A549 treated with DMSO at 1 μM for 4 hours (cell line): ENCODE measurements around the gene DNAAF6. TPM values are rescaled to one million over a fixed set of nuclear protein-coding genes. Genes with fewer than 3 reads are reported as not detected.

Experiments
- total RNA-seq: library from RNA; stranded (reverse); fragments of 200-300 nt; extraction: Qiagen RNA extraction; gene quantifications from 5 replicates; pipeline ENCODE4 v1.2.3, GENCODE V29; 2022; ENCODE audit warnings: low read depth

Gene DNAAF6
- total RNA-seq, result 0.09 to 0.25 TPM in 2 of 5 replicates, not detected in the others

DNA sequence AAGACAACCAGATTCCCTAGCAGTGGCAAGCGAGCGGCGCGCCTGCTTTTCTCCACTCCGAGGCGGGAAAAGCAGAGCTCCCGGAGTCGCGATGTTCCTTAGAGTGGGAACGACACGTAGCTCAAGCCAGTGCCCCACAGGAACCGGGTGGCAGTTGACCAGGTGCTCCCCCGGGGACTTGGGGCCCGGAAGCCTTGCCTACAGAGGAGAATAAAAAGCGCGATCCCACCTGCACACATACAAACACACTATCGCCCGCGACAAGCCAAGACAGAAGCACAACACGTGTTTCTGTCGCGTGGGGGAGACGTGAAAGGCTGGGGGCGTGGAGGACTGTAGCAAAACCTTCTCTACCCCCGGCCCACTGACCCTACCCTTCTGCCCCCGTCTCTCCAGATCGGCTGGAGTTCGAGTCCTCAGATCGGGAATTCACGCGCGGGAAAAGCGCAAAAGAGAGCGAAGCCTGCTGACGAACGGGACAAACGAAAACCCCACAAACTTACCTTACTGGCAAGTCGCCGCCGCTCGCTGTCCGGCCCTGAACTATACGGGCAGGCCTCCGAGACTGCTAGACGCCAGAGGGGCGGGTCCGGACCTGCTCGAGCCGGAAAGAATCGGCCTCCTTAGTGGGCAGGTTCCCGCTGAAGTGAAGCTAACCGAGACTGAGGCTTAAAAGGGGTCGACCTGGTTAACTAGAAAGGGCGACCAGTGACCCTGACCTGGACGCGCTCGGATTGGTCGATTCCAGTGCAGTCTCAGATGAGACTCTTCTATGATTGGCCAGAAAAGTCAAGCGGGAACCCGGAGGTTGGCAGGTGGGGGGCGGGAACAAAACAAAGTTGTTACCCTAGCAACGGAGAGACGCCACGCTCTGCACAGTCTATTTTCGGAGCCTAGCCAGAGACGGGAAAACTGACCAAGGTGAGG, at the start of gene DNAAF6, which contains the start of gene NUP62CL:
Gene DNAAF6 (plus strand): TSS at position 842 of the 927 bp plus-strand sequence. CDS start 6,265 bp downstream, outside the sequence.
Gene NUP62CL (minus strand): TSS at position 664 of the 927 bp plus-strand sequence. CDS start 31,287 bp downstream, outside the sequence.

Other genes with a start within 250 kb of the DNAAF6 start
- 37.2 to 45.4 TPM (median 40.8 TPM) in 5 replicates for gene MORC4, start 206.4 kb upstream of the DNAAF6 start, total RNA-seq
- 9.9 to 13.1 TPM (median 12.0 TPM) in 5 replicates for gene RBM41, start 87.8 kb upstream of the DNAAF6 start, total RNA-seq
- gene NUP62CL, start 178 bp upstream of the DNAAF6 start, total RNA-seq, result 14.0 to 18.1 TPM (median 16.5 TPM) in 5 replicates
- 0.09 to 0.15 TPM (median 0.13 TPM) in 5 replicates for gene FRMPD3, start 243.0 kb downstream of the DNAAF6 start, total RNA-seq